ENCODE measurements around the gene VASN.

DNA sequence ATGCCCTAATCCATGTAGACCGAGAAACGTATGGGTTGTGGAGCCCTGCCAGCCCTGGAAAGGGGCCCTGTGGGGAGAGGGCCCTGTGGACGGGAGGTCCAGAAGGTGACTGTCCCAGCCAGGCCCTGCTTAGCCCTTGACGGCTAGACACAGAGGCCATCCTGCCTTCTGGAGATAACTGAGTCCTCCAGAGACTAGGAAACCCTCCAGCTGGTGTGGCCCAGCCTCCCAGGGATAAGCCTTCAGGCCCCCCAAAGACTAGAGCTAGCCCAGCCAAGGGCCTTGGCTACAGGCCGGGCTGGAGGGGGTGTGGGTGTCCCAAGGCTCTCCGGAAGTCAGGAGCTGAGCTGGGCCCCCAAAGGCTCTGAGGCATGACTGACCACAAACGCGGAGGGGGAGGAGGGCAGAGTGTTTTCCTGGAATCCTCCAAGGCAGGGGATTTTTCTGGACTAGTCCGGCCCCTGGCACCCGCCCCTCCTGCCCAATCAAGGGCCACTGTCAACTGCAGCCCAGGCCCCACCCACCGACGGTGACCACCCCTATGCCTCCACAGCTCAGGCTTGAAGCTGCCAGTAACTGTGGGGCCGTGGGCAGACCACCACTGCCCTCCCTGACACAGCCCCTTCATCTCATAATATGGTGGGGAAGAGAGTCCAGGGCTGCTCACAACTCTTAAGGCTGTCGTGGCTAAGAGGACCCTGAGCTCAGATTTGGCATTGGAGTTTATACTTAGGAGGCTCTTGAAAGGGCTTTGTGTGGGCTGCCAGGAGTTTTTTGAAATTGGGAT, 885 bp upstream of the VASN start:
- TF ChIP-seq POLR2A (IDR thresholded peaks at IDR 0.05) (no peak), CTCF (IDR thresholded peaks at IDR 0.05) (no peak)
